HepG2 (cell line): ENCODE data around the gene LEFTY2. TPM values are rescaled to one million over a fixed set of nuclear protein-coding genes. Genes with fewer than 3 reads are reported as not detected.

Experiments
- CHCHD3 ChIP-seq: sonication (generic); formaldehyde crosslinking; IDR thresholded peaks from 2 replicates; pipeline ENCODE4 v1.8.0; 2022; ENCODE audit warnings: mild to moderate bottlenecking, missing genetic modification reagents, moderate library complexity
- HDAC1 ChIP-seq: sonication (generic); formaldehyde crosslinking; IDR thresholded peaks from 2 replicates; pipeline ENCODE4 v1.5.1; 2020; ENCODE audit warnings: mild to moderate bottlenecking, missing genetic modification reagents
- KDM5A ChIP-seq: fragments of 200-600 bp; sonication (generic); IDR thresholded peaks from 2 replicates; pipeline ENCODE4 v1.7.0; 2018; ENCODE audit warnings: antibody characterized with exemption, mild to moderate bottlenecking, low read length, borderline replicate concordance
- LRRFIP1 ChIP-seq: sonication (generic); formaldehyde crosslinking; conservative IDR thresholded peaks from 2 replicates; pipeline ENCODE4 v1.4.0; 2020; ENCODE audit warnings: missing genetic modification reagents
- MXD1 ChIP-seq: sonication (generic); formaldehyde crosslinking; IDR thresholded peaks from 2 replicates; pipeline ENCODE4 v1.4.0; 2020; ENCODE audit warnings: mild to moderate bottlenecking, missing genetic modification reagents
- MYPOP ChIP-seq: sonication (generic); formaldehyde crosslinking; IDR thresholded peaks from 2 replicates; pipeline ENCODE4 v1.8.1; 2023; ENCODE audit warnings: mild to moderate bottlenecking, moderate library complexity, missing genetic modification reagents
- NCOA5 ChIP-seq: sonication (generic); formaldehyde crosslinking; IDR thresholded peaks from 2 replicates; pipeline ENCODE4 v1.4.0; 2020; ENCODE audit warnings: missing genetic modification reagents
- PRDM15 ChIP-seq: sonication (generic); formaldehyde crosslinking; IDR thresholded peaks from 2 replicates; pipeline ENCODE4 v1.4.0; 2020; ENCODE audit warnings: missing genetic modification reagents
- SOX6 ChIP-seq, 2 experiments: fragments of 450-650 bp in 1 of 2; sonication (generic) in 1 of 2; formaldehyde crosslinking in 1 of 2; IDR thresholded peaks; 2 replicates each; pipeline versions ENCODE4 v1.4.0 to v1.6.1; 2017 to 2020; ENCODE audit warnings: antibody characterized with exemption in 1 of 2, mild to moderate bottlenecking in 1 of 2, missing genetic modification reagents in 1 of 2
- SRSF1 ChIP-seq: fragments of 200-400 bp; formaldehyde crosslinking; optimal IDR thresholded peaks from 2 replicates; pipeline ENCODE3; 2017; ENCODE audit warnings: mild to moderate bottlenecking, low read depth, low read length, moderate library complexity
- ZFY ChIP-seq: sonication (generic); formaldehyde crosslinking; IDR thresholded peaks from 2 replicates; pipeline ENCODE4 v1.4.0; 2020; ENCODE audit warnings: missing genetic modification reagents
- ZNF317 ChIP-seq: sonication (generic); formaldehyde crosslinking; IDR thresholded peaks from 2 replicates; pipeline ENCODE4 v1.5.0; 2020; ENCODE audit warnings: mild to moderate bottlenecking, missing genetic modification reagents
- ZNF337 ChIP-seq: sonication (generic); formaldehyde crosslinking; IDR thresholded peaks from 2 replicates; pipeline ENCODE4 v1.5.1; 2020; ENCODE audit warnings: missing genetic modification reagents, low read depth, mild to moderate bottlenecking, borderline replicate concordance
- ZNF501 ChIP-seq: sonication (generic); formaldehyde crosslinking; IDR thresholded peaks from 2 replicates; pipeline ENCODE4 v1.5.1; 2020; ENCODE audit warnings: mild to moderate bottlenecking, moderate library complexity, missing genetic modification reagents
- ZNF512 ChIP-seq: sonication (generic); formaldehyde crosslinking; IDR thresholded peaks from 2 replicates; pipeline ENCODE4 v1.4.0; 2020; ENCODE audit warnings: mild to moderate bottlenecking, missing genetic modification reagents
- ZNF652 ChIP-seq: IDR thresholded peaks from 2 replicates; pipeline ENCODE4 v1.6.1; 2016; ENCODE audit warnings: low read depth, borderline replicate concordance
- ZSCAN9 ChIP-seq: IDR thresholded peaks from 2 replicates; pipeline ENCODE4 v1.6.1; 2016; ENCODE audit warnings: borderline replicate concordance
- polyA plus RNA-seq, 8 experiments: library from polyadenylated mRNA; depleted of rRNA in 3 of 8; stranded (reverse) in 7 of 8; unstranded in 1 of 8; fragments of >200 nt; fragmentation: Illumina TruSeq in 4 of 8; extraction: Trizol in 4 of 8; gene quantifications; 2 replicates each; pipeline versions ENCODE4 v1.2.1 to v1.2.3, GENCODE V29; 2011 to 2016; ENCODE audit warnings: low read depth in 4 of 8, missing spikeins in 1 of 8, mixed read lengths in 1 of 8; ENCODE audit not compliant: insufficient read depth in 1 of 8
- total RNA-seq, 5 experiments: library from RNA; depleted of rRNA; stranded (reverse); fragments of >200 nt; fragmentation: Illumina TruSeq; extraction: Trizol; gene quantifications; 2 replicates each; pipeline ENCODE4 v1.2.3, GENCODE V29; 2016; ENCODE audit warnings: low read depth in 1 of 5

LEFTY2 gene
- total and polyA plus RNA-seq, 2 of the 13 experiments (the other 11 are each of a cell fraction or from before 2014, with no cell fraction given), result 0.13 to 0.33 TPM

GRCh38 chr1:225911191-225912130 is 29.6 kb downstream of the LEFTY2 start (continued):
- TF ChIP-seq LRRFIP1 (CRISPR knock-in tag), result no peak
- TF ChIP-seq MXD1, result no peak; the same call in 1 of the 2 replicates
- no peak for TF ChIP-seq HDAC1 (CRISPR knock-in tag)
- TF ChIP-seq ZSCAN9 (CRISPR knock-in tag), result no peak
- TF ChIP-seq KDM5A, result no peak
- TF ChIP-seq ZNF337, result no peak
- peak; percentile 54; the same call in 1 of the 2 replicates for TF ChIP-seq ZFY (CRISPR knock-in tag)
- no peak for TF ChIP-seq ZNF512 (CRISPR knock-in tag)
- no peak for TF ChIP-seq NCOA5 (CRISPR knock-in tag)
- peak; percentile 63; the same call in 1 of the 2 replicates for TF ChIP-seq ZNF501 (CRISPR knock-in tag)
- TF ChIP-seq ZNF317, result 0 out of 2 replicates have a peak, but pooled peaks have one; percentile 40
- TF ChIP-seq PRDM15 (CRISPR knock-in tag), result no peak
- no peak for TF ChIP-seq SOX6 (IDR thresholded peaks at IDR 0.05)
- peak; percentile 50; the same call in 1 of the 2 replicates for TF ChIP-seq SOX6 (CRISPR knock-in tag; IDR thresholded peaks at IDR 0.05)
- TF ChIP-seq MYPOP, result peak; percentile 61; the same call in 1 of the 2 replicates
- TF ChIP-seq CHCHD3 (CRISPR knock-in tag), result no peak
- no peak for TF ChIP-seq SRSF1
- TF ChIP-seq ZNF652 (CRISPR knock-in tag), result no peak
